ACHN (cell line): ENCODE results near the gene TMEM164.

Source experiments
- DNase-seq: peaks from one replicate; pipeline ENCODE4 v3.0.0-alpha.2; 2015
- in situ Hi-C: cut with HindIII; loops from 2 replicates; pipeline ENCODE4 v1.10.0; 2017; ENCODE audit warnings: low sequenced_read_pairs, low pct_ligation_motif_present, low pct_unique_long_range_greater_than_20kb

The TMEM164 gene

DNA sequence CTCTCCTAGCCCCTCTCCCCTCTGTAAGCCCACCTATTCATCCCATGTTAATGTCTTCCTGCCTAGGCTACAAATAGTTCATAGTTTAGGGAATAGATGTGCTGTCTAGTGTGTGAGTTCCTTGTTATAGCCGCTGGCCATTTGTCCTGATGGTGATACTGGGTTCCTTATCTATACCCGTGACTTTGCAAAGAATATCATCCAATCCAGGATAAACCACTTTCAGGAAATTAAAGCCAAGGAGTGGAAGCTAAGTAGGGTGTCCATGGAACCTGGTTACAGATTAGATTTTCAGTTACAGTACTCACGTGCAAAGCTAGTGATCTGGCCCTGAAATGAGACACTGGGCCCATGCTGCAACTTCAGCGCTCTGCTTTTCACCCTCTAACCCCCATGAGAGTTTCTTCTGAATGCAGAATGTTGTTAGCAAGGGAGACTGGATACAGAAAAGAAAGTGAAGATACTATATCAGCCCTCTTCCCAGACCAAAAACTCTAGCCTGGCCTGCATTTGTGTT is 111.4 kb downstream of the TMEM164 start:
- DNase-seq = no peak

DNA sequence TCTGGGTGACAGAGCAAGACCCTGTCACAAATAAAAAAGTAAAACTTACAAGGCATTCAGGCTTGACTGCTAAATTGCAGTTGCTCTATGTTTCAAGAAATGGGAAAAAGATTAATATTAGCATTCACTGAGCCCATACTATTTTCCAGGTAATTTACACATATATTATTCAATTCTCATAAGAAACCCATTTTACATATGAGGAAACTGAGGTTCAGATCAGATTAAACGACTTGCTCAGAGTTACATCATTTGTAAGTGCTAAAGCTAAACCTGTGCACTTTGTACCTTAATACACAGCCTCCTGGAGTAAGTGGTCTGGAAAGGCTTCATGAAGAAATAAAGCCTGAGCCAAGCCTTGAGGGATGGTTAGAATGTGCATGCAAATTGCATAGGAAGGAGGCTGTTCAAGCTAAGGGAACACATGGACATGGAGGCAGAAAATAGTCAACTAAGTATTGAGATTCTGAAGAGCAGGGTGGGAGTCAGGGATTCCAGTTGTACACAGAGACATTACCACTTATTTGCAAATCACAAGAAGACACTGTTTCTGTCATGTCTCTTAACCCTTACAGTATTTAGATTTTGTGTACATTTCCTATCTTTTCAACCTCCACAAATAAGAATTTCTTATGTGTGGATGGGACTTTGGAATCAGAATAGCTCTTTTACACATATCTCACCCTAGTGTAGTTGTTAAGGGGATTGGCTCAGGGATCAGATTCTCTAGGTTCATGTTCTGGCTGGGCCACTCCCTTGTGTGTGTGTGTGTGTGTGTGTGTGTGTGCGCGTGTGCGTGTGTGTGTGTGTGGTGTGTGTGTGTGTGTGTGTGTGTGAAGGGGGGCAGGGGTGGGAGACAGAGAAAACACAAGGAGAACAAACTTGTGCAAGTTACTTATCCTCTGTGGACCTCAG is 113.4 kb downstream of the TMEM164 start:
- DNase-seq = no peak
- in situ Hi-C loops = no loop called here

More for the DNA sequence above, 111.4 kb downstream of the TMEM164 start:
- in situ Hi-C loops = no loop called here

DNA sequence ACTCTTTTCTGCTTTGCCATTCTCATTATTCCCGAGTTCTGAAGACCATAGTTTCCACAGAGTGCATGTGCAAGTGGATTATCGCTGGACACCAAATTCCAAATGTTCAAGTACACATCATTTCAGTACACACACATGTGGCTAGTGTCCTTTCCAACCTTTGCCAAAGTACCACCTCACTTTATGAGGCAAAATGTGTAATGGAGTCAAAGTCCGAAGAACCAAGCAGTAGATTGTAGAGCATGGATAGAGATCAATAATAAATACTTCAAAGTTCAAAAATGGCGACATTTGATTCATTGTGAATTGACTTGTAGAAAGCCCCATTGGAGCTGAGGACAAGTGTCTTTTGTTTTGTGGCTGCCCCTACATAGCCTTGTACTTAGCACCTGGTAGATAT is 115.6 kb downstream of the TMEM164 start:
- in situ Hi-C loops = no loop called here
- no peak for DNase-seq

DNA sequence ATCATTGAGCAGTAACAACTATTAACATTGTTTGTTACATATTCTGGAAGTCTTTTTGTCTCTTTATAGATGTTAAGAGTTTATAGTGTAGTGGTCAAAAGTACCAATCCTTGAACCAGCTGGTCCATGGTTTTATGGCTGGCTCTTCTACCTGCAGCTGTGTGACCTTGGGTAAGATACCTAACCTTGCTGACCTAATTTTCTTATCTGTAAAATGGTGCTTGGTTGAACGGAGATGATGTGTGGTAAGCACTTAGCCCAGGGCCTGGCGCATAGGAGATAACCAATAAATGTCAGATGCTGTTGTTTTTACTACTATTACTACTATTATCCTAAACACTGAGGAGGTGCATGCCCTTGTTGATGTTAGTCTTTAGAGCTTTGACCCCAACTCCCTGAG is 116.6 kb downstream of the TMEM164 start:
- in situ Hi-C loops = no loop called here
- no peak for DNase-seq

DNA sequence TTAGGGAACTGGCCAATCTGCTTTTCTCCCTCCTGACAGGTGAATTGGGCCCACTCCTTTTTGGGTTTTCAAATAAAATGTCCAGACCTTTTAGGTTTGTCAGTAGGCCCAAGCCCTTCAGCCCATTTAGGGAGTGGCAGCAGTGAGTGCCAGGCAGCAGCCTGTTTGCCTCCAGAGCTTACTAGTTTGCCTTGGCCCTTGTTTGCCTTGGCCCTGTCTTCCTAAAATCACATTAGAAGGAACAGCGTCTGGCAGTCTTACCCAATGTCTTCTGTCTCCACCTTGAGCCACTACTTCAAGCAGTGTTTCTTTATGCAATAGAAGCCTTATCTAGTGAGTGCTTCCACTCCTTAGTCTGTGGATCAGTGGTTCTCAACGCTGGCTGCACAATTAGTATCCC is 117.1 kb downstream of the TMEM164 start:
- no peak for DNase-seq
- in situ Hi-C loops = no loop called here

DNA sequence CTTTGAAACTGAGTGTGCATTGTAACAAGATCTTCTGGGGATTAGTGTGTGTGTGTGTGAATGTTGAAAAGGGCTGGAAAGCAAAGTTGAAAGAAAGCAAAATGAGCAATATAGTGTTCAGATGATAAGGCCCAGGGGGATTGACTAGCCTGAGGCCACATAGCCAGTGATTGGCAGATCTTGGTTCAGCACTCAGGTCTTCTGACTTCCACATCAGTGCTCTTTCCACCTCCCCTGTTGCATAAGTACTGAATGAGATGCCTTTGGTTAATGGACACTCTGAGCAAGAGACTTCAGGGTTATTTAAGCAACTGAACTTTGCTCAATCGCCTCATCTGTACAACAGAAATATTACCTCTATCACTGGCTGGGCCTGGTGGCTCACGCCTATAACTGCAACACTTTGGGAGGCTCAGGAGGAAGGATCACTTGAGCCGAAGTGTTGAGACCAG is 120.4 kb downstream of the TMEM164 start:
- DNase-seq = no peak
- in situ Hi-C loops = no loop called here

DNA sequence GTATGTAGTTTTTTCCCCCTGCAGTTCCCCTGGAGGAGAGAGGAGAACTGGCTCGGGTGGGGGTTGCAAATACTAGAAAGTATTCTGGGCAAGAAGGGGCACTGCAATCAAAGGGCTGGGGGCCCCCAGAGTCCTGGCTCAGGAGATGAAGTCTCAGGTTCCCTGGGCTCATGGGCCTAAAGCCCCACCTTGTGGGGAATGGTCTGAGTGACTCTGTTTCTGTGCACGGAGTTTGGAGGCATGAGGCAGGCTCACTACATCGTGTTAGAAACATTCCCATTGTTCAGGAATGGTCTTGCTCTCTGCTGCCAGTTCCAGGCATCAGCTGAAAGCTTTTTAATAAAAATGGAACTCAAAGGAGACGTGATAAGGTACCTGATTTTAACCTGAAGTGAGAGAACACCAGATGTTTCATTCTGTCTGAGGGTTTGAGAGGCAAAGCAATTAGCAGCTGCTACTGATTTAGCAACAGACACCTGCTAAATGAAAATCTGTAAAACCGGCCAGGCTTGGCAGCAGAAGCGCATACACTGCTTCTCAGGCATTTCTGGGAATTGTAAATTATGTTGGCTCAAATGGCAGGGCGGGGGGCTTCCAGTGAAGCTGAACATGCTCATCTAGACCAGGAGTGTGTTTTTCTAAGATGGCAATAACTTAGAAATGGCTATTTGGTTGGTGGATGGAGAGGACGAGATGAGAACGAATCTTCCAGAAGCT is 122.7 kb downstream of the TMEM164 start:
- in situ Hi-C loops = no loop called here
- peak; percentile 2 for DNase-seq

DNA sequence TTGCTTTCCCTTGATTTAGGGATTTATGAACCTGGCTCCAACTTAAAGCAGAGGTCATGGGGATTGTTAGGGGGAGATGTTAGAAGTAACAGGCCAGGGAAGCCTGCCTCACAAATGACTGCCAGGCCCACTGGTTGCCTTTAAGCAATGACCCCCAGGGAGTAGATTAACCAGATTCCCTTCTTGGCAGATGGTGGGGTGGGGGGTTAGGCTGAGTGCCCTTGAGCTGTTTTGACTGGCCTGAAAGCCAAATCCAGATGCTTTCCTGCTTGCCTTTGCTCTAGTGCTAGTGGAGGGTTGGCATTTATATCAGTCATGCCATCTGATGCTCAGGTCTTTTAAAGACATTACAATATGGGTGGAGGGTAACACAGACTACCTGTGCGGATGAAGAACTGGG is 128.1 kb downstream of the TMEM164 start:
- DNase-seq = no peak
- in situ Hi-C loops = no loop called here

DNA sequence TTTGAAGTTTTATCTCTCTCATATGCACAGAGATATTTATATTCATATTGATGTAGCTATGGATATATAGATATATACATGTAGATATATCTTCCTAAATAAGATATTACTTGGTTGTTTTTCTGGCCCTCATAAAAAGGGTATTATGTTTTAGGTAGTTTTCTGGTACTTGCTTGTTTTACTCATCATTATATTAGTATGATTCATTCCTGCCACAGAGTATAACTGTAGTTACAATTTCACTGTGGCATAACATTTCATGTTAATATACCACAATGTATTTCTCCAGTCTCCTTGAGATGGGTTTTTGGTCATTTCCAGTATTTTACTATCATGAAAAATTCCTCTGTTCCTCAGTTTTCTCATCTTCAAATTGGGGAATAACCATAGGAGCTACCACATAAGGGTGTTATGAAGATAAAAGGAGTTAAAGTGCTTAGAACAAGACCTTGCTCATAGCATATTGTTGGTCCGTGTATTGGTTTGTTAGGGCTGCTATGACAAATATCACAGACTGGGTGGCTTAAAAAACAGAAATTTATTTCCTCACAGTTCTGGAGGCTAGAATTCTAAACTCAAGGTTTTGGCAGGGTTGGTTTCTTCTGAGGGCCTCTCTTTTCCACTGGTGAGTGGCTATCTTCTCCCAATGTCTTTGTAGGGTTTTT is 129.7 kb downstream of the TMEM164 start:
- in situ Hi-C loops = no loop called here
- DNase-seq = no peak

DNA sequence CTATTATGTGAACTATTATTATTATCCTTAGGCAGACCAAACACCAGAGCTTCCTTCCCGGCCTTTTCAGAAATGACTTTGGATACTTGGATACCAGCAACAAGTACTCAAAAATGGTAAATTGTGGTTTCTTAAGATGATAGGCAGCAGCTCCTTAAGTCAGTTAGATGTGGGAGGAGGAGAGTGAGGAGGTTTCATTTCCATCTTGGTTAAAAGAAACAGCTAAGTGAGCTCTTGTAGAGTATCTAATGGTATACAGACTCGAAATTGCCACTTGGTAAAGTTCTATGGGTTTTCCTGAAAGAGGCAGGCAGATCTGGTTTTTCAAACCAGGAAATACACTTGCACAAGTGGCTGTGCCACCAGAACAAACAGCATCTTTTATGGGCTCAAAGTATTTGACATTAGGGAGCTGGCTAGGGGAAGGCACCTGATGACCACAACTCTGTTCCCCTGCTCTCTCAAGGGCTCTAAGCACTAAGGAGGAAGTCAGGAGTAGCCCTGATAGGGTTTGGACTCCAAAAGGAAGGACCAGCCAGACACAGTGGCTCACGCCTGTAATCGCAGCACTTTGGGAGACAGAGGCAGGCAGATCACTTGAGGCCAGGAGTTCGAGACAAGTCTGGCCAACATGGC is 130.9 kb downstream of the TMEM164 start:
- no peak for DNase-seq
- in situ Hi-C loops = no loop called here

DNA sequence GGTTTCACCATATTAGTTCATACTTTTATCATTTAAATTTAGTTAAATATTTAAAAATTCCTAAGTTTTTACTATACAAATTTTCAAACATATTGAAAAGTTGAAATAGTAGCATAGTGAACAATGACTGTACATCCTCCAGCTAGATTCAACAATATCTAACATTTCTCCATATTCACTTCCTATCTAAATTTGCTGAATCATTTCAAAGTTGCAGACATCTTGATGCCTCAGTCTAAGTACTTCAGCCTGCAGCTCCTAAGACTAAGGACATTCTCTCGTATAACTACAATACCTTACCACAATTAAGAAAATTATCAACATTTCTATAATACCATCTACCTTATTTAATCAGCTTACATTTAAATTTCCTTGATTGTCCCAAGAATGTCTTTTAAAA is 132.7 kb downstream of the TMEM164 start:
- DNase-seq = no peak
- in situ Hi-C loops = no loop called here

DNA sequence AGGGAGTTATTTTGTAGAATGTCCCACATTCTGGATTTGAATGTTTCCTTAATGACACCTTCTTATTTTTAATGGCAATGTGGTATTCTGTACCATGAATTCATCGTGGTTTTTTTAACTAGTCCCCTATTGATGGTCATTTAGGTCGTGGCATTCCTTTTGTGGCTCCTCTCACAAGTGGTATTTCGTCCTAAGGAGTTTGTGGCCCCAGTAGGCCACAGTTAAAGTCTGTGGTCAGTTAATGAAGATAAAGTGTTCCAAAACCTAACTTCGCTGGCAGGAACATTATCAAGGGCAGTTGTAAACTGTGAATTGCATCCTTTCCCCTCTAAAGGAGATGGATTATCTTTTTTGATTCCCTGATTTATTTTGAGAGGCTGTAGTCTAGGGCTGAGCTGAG is 133.2 kb downstream of the TMEM164 start:
- DNase-seq = no peak
- in situ Hi-C loops = no loop called here

DNA sequence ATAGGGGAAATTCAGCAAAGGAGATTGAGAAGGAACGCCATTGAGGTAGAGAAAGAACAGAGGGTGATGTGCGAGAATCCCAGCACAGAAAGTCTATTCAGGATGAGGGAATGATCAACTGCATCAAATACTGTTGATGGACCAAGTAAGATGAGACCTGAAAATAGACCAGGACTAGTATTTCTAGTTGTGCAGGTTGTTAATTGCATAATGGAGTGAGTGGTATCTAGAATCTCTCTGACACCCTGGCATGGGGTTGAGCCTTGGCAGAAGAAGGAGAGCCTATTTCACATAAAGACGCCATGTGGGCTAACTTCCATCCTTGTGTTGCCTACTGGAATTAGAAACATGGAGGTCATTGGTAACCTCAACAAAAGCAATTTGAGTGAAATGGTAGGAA is 135.6 kb downstream of the TMEM164 start:
- in situ Hi-C loops = no loop called here
- no peak for DNase-seq

DNA sequence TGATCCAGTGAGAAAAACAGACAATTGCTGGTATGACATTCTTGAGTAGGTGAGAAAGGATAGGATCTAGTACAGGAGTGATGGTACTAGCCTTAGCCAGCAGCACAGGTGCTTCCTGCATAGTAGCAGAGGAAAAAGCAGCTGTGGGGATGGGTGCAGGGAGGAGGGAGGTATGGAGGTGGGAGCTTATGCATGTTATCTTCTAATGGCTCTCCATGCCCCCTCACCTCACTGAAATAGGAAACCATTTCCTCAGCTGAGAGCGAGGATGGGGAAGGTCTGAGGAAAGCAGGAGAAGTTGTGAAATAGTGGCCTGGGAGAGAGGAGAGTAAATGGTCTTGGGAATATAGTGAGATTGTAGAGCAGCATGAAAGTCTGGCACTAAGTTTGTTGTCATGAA is 136.3 kb downstream of the TMEM164 start:
- in situ Hi-C loops = no loop called here
- DNase-seq = no peak

DNA sequence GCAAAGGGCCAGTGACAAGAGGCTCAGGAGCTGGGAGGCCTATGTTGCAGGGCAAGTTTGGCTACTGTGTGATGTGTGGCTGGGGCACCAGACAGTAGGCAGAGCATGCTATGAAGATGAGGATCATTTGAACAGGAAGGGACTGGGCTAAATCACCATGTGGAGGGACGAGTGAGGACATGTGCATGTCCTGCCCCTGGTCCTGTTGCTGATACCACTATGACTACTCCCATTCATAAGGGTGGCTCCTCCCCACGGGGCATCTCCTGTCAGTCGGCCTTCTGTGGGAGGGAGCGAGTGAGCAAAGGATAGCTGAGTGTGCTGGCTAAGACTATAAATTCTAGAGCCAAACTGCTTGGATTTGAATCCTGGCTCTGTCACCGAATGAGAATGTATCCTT is 139.2 kb downstream of the TMEM164 start:
- DNase-seq = no peak
- in situ Hi-C loops = no loop called here

DNA sequence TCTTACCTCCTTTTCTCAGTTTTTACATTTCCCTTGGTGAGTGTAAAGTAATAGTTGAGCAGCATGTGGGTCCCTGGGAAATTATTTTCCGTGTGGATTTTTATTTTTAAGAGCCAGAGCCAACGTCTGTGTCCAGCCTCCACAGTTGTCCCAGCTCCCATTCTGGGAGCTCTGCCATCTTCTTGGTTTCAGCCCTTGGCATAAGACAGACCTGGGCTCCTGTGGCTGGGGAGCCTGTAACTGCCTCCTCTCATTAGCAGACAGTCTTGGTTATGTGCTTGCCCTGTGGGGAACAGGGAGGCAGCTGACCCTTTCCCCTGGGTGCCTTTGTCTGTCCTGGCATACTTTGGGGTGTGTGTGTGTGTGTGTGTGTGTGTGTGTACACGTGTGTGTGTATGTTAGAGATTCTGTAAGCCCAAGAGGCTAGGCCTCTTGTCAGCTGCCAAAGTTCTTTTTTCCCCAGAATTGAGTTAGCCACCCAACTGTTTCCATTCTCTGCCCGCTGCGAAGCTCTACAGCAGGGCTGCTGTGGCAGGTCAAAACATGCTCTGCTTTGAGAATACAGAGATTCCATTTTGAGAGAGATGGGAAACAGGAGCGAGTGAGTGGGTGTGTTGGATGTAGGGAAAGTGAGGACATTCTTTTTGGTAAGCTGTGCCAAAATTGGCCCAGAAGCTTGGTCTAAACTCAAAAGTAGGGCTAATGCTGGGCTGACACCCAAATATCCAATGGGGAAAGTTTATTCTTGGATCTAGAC is 140.7 kb downstream of the TMEM164 start:
- in situ Hi-C loops = no loop called here
- DNase-seq = no peak

DNA sequence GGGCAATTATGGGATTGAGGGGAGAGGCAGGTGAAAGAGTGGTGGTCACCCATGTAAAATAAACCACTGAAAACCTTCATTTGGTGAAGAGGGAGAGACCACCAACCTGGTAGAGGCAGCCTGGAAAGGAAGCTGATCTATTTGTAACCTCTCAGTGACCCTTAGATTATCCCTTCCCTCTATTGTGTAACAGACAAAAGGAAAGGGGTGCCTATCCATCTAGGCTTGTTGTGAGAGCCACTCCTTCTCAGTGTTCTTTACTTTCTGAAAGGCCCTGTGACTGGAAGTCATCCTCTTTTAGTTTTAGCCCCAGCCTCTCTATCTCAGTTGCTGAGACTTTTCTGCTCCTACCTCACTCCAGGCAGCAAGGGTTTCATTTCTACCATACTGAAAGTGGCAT is 142.4 kb downstream of the TMEM164 start:
- in situ Hi-C loops = no loop called here
- DNase-seq = no peak

DNA sequence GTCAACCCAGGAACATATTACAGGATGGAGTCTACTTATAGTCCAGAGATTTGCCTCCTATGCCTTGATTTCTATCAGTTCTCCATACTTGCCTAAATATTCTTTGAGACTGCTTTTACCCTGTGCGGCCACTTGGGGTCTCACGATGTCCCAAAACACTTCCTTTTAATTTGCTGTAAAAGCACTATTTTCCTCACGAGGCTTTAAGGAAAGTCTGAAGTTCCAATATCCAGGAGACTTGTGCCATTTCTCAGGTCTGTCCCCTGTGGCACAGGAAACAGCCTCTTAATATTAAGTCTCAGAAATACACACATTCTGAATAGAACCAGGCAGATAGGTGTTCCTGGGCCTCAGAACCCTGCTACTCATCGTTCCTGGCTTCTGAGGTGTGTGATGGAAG is 142.9 kb downstream of the TMEM164 start:
- in situ Hi-C loops = no loop called here
- peak; percentile 24 for DNase-seq
